WI38 (cell line): ENCODE results near the gene MAP2K1.
A peak's percentile ranks its signal among the peaks of the same experiment; 100 is the strongest.
"Not testable (repeated sequence)": the region's sequence is repeated elsewhere in the genome, so short reads cannot be mapped to it uniquely, and the experiment has no call there.

Source experiments
- H3K4me3 ChIP-seq: 2 replicates; pipeline ENCODE4 v1.5.1; 2011; ENCODE audit warnings: low read depth, mild to moderate bottlenecking, control low read depth, low read length
- CTCF ChIP-seq: IDR thresholded peaks from 2 replicates; pipeline ENCODE4 v1.5.1; 2012; ENCODE audit warnings: low read depth, mild to moderate bottlenecking, control low read depth, low read length

Gene MAP2K1

GRCh38 chr15:66388576-66388975 lies 1.9 kb downstream of the MAP2K1 start:
- peak overlapping the region; percentile 90 for H3K4me3 ChIP-seq
- no peak for TF ChIP-seq CTCF

- no peak for TF ChIP-seq CTCF
- H3K4me3 ChIP-seq = no peak overlapping the region
Measured at GRCh38 chr15:66389098-66389858, 2.6 kb downstream of the MAP2K1 start.

GRCh38 chr15:66389859-66390381 lies 3.2 kb downstream of the MAP2K1 start:
- no peak for TF ChIP-seq CTCF
- no peak overlapping the region for H3K4me3 ChIP-seq

- no peak for TF ChIP-seq CTCF
- H3K4me3 ChIP-seq = no peak overlapping the region
Measured at GRCh38 chr15:66390678-66391077, 4.0 kb downstream of the MAP2K1 start.

- not testable (repeated sequence) for H3K4me3 ChIP-seq
Measured at GRCh38 chr15:66393037-66393436, 6.3 kb downstream of the MAP2K1 start.

- no peak for TF ChIP-seq CTCF
- H3K4me3 ChIP-seq = no peak overlapping the region
Measured at GRCh38 chr15:66394472-66394871, 7.8 kb downstream of the MAP2K1 start.

- H3K4me3 ChIP-seq = no peak overlapping the region
- no peak for TF ChIP-seq CTCF
Measured at GRCh38 chr15:66394915-66395314, 8.2 kb downstream of the MAP2K1 start.

GRCh38 chr15:66399276-66399675 lies 12.6 kb downstream of the MAP2K1 start:
- TF ChIP-seq CTCF = no peak
- no peak overlapping the region for H3K4me3 ChIP-seq
